LoVo (cell line): ENCODE data around the gene PTTG2.
"Not testable (repeated sequence)": the region's sequence is repeated elsewhere in the genome, so short reads cannot be mapped to it uniquely, and the experiment has no call there.

Experiments used
- DNase-seq: peaks from one replicate; pipeline ENCODE4 v3.0.0-alpha.2; 2016; ENCODE audit warnings: low spot score

PTTG2 gene

DNA sequence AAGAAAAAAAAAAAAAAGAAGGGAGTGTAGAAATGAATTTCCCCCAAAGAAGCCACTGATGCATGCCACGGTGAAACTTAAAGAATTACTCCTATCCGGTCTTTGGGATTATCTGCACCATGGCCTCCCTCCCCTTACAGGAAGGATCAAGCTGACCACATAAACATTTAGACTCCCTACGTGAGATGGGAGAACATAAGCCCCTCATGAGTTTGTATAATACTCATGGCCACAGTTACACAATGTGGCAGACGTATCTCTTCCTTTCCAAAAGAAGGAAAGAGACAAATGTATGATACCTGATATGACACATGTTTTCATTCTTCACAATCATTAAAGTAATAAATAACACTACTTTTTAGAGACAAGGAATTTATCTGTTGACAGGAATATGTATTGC is 3.3 kb upstream of the PTTG2 start:
- DNase-seq = no peak

DNA sequence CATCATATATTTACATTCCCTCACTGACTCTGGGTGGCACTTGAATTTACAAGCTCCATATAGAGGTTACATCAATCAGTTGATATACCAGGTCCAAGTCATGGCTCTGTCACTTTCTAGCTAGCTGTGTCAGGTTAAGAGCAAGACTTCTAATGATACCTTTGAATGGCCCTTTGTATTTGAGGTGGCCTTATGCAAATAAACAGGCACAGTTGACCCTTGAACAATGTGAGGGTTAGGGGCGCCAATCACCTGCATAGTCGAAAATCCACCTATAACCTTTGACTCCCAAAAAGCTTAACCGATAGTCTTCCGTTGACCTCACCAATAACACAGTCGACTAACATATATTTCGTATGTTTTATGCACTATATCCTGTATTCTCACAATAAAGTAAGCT is 1.3 kb upstream of the PTTG2 start:
- DNase-seq = no peak

DNA sequence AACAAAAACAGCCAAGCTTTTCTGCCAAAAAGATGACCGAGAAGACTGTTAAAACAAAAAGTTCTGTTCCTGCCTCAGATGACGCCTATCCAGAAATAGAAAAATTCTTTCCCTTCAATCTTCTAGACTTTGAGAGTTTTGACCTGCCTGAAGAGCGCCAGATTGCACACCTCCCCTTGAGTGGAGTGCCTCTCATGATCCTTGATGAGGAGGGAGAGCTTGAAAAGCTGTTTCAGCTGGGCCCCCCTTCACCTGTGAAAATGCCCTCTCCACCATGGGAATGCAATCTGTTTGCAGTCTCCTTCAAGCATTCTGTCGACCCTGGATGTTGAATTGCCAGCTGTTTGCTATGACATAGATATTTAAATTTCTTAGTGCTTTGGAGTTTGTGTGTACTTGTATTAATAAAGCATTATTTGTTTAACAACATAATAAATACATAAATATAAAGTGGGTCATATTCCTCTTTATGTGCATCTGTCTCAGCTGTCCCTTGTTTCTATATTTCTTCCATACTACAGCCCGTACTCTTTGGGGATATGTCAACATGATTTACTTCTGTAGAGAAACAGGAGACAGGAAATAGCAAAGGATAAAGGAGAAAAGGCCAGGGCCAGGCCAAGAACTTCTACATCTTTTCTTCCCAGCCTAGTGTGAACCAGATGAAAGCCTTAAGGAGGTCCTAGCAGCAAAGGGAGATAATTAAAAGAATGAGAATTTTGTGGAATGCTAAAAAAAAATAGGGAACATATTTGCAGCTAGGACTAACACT is 667 bp downstream of the PTTG2 start:
- no peak for DNase-seq

DNA sequence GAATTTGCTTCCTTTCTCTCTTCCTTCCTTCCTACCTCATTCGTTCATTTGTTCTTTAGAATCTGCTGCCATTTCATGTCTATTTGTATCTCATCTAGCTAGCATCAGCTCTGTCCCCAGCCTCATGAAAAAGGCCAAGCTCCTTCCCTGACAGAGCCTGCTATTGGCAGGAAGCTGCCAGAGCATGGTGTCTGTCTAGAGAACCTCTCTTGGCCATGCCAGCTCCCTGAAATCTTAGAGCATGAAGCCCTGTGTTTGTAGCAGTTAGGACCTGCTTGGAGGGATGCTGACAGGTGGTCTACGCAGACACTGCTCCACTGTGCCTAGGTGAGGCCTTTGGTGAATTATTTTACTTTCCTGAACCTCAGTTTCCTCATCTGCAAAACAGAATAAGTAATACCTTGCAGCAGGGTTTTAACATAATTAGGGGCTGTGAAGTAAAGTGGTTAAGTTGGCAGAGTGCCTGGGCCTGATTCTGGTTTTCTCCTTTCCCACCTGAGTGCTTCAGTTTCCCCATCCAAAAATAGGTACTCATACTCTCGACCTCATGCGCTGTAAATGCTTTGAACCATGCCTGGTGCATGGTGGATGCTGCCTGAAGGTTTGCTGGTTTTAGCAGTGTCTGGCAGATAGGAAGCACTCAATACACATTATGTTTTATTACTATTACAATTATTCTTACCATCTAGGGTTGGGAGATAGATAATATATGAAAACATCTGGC is 4.7 kb downstream of the PTTG2 start:
- DNase-seq = no peak

DNA sequence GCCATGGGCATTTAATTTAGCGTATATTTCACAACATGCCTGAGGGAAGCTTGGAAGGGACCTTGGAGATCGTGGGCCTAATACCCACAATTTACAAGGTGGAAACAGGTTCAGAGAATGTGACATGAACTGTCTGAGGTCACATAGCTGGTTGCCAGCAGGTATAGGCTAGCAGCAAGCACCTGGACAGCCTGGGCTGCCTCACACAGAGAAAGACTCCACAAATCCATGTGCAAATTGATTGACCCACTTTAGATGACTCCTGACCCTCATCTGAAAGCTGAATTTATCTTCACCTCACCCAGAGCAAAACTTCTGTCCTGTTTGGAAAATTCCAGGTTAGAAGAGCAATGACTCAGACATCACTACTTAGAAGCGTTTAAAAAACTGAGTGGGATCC is 5.8 kb downstream of the PTTG2 start:
- DNase-seq = no peak

DNA sequence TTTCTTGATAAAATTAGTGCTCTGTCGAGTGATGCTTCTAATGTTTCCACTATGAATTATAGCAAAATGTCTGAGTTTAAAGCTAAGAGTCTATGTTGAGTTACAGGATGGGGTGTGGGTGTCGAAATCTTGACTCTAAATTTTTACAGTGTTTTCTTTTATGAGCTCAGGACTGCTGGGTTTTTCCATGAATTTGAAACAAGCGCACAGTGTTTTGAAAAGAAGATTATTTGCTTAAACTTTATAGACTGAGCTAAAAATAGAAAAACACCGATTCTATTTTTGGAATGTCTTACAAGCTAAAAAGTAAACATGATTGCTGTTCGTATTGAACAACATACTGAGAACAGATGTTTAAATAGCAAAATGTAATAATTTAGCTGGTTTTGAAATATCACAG is 7.5 kb downstream of the PTTG2 start:
- DNase-seq = no peak

DNA sequence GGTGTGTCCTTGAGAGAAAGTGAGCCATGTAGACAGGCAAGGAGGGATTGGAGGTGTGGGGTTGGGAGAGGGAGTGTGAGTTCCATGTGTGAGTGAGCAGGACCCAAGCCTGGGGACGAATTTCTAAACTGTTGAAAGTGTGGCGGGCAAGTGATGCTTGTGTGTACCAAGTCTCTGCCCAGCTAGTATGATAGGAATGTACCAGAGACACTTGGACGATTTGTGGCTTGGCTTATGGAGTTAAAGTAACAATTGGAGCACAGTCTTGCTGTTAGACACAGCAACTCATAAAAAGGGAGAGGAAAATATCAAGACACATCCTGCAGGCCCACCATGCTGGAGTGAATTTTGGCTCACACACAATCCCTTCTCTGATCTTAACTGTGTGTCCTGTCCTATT is 8.5 kb downstream of the PTTG2 start:
- no peak for DNase-seq

DNA sequence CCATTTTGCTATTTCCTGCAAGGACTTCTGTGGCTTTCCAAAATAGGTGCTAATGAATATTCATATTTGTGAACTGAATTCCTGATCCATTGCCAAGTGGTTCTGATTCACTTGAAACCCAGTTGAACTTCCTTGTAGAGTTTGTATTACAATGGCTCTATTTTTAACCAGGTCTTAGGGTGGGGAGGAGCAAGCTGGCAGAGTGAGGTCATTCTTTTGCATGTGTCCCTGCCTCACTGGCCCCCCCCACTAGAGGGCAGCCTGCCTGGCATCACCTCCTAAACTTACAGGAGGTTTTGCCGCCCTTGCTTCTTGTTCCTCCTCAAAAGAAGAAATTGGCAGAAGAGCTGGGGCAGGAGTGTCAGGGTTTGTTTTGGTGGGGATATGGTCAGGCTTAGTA is 10.5 kb downstream of the PTTG2 start:
- no peak for DNase-seq

DNA sequence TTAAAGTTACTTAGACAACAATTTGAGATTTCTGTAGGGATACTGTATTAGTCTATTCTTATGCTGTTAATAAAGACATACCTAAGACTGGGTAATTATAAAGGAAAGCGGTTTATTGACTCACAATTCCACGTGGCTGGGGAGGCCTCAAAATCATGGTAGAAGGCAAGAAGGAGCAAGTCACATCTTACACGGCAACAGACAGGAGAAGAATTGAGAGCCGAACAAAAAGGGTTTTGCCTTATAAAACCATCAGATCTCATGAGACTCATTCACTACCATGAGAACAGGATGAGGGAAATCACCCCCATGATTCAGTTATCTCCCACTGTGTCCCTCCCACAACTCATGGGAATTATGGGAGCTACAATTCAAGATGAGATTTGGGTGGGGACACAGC is 11.0 kb downstream of the PTTG2 start:
- no peak for DNase-seq

DNA sequence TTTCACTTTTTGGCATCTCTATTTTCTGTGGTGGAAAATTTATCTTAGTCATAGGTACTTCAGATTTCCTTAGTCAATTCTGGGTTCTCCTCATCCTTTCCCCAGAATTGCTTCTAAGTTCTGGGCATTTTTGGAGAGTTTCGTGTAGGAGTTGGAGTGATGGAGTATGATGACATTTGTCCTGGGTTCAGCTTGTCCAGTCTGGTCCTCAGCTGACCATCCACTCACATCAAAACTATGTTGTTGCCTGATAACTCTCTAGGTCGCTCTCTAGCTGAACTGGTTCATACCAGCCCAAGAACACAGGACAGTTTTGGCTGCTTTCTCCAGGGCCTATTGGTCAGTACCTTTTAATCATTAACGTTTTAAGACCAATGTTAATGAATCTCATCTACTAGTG is 13.2 kb downstream of the PTTG2 start:
- no peak for DNase-seq

DNA sequence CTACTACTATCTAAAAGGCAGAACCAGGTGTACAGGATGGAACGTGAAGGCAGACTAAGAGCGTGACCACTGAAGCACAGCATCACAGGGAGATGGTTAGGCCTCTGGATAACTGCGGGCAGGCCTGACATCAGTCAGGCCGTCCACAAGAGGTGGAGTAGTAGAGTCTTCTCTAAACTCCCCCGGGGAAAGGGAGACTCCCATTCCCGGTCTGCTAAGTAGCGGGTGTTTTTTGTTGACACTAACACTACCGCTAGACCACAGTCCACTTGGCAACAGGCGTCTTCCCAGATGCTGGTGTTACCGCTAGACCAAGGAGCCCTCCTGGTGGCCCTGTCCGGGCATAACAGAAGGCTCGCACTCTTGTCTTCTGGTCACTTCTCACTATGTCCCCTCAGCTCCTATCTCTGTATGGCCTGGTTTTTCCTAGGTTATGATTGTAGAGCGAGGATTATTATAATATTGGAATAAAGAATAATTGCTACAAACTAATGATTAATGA is 15.2 kb downstream of the PTTG2 start:
- DNase-seq = not testable (repeated sequence)

DNA sequence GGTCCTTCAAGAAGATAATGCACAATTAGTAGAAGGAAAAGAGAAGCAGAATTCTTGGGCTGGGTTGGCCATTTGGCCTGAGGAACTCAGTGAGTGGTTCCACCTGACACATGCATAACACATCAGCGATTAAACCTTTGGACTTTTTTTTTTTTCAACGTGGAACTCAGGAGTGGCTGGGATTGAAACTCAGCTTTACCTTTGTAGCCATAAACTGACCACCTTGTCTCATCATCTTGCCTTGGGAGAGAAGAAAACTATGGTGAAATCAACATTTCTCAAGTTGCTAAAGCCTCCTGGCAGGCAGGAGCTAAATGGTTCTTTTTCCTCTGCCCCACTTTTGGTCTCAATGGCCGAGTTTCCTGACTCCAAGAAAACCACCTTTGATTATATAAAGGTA is 16.3 kb downstream of the PTTG2 start:
- peak; percentile 51 for DNase-seq

DNA sequence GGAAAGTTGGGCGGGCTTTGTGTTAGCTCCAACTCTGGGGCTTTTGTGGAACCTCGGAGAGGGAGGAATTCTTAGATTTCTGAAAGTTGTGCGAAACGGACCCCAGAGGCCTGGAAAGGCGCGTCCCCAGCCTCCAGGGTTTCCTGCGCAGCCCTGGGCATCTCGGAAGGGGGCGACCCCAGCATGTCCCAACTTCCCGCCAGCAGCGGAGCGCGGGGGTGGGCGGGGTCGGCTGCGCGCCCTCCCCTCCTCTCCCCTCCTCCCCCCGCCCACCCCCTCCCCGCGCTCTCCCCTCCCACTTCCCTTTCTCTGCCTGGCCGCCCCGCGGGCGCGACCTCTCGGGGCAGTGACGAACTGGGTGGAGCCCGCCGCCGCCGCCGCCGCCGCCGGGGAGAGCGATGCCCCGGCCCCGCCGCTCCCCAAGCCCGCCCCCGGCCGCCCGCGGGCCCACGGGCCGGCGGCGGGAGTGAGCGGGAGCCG is 16.8 kb downstream of the PTTG2 start:
- DNase-seq = peak; percentile 72

DNA sequence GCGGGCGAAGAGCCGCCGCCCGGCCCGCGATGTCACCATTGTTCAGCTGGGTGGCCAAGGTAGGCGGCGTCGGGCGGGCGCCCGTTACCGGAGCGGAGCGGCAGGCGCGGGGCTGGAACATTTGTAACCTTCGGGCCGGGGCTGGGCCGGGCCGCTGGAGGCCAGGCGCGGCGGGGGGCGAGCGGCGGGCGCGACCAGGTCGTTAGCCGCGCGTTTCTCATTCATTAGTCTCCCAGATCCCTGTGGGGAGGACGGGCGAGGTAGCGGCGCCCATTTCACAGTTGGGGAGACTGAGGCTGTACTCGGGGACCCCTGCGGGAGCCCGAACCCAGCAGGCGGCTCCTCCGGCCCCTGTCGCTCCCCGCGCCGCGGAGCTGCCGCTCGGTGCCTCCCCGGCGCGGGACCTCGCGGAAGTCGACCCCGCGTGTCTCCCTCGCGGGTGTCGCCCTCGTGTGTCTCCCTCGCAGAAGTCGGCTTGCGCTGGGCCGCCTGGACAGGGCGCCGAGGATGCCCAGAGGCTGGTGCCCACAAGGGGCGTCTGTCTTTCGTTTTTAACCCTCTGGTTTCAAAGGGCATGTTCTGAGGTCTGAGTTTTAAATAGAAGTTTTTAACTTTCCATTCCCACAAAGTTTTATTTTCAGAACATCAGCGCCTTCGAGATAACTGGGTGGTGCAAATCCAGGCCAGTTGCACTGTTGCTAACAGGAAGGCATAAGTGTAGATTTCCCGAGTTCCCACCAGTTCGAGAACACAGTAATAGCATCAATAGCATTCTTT is 17.5 kb downstream of the PTTG2 start:
- DNase-seq = peak; percentile 60

DNA sequence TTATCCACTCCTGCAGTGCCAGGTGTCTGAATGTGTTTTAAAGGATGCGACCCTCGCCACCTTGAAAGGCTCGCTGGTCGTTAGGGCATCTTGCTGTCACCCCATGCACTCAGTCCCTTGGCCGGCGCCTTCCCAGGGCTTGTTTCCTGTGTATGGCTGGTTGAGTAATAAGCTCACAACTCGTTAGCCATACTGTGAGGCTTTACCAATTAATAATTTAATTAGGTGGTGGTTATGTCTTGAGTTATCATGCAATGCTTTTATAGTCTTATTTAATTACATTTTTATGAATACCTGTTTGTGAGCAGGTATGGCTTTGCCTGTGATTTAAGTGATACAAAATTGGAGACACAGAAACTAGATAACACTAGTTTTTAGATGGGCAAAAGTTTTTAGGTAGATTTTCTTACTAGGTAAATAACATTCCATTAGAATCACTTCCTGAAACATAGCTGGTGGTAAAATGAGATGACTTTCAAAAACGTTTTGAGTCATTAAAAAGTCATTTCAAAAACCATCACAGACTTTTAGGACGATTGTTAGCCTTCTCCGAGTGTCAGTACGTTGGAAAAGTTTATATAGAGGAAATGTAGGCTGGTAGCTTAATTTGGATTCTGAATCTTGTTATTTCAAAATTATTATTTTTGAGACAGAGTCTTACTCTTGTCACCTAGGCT is 18.2 kb downstream of the PTTG2 start:
- peak; percentile 19 for DNase-seq

DNA sequence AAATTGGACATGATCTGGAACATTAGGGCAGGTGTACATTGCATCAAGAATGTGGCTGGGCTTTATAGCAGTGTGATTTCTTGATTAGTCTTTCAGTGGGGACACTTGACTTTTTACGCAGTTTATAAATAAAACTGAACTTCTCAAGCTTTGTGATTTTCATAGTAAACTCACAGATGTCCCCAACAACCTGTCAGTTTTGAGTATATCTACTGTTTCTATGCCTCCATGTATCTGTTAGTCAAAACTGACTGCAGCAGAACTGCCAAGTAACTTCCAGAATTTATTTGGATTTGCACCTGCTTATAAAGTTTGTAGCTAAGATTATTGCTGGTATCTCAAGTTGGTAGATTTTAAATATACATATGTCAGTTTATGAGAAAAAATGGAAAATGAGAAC is 20.0 kb downstream of the PTTG2 start:
- no peak for DNase-seq

DNA sequence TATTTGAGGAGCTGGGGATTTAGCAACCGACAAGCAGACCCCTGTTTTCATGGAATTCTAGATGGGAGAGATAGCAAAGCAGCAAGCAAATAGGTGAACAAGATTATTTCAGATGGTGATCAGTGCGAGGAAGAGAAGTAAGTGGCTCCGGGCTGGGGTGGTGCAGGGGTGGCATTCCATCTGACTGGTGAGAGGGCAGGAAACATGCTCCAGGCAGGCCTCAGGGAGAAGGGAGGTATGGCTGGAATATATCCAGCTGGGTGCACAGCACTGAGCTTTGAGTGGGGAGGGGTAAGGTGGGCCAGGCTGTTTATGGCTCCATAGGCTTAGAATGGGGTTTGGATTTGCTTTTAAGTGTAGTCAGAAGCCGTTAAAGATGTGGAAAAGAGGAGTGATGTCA is 21.2 kb downstream of the PTTG2 start:
- no peak for DNase-seq

DNA sequence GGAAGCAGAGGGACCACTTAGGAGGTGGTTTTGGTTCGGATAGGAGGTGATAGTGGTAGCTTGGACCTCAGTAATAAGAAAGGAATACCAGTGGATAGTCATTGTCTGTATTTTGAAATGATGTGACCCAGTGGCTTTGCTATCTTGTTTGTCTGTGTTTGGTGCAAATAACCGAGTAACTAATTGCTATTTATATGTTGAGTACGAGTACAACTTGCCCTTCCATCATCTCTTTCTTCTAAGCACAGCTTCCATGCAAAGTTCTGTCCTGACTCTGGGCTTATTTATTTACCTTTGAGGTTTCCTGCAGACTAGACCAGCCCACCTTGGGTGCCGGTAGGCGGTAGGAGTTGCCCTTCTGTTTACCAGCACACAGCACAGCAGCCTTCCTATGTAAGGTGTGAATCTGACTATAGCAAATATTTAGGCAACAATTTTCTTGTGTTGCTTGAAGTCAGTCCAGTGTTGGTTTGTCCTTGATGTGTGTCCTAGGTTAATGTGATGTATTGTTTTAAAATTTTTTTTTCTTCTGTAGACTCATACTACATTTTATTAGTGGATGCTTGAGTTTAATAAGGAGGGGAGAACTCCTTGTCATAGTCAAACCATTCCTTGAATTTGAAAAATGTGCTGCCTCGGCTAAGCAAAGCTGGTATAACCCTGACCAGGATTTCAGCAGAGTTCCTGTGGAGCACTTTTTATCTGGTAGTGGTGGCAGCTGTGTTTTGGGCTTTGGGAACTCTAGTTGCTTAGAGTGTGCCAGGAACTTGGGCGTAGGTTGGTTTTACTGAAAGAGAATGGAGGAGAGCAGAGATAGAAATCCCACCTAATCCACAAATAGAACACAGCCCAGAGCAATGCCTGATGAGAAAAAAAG is 21.9 kb downstream of the PTTG2 start:
- no peak for DNase-seq

DNA sequence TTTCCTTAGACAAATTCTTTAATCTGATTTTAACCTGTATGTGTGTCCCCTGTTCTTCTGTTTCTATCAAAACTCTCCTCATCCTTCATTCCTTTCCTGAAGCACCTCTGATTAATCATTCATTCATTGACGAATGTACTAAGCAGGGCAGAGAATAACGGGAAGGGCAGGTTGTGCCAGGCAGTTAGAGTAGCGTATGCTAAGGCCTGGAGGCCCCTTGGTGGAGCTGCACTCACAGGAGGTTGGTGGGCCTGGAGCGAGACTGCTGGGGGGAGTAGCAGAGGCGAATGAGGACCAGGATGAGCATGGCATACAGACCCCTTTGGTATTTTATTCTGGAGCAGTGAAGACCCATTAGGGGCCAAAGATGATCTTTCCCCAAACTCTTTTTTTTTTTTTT is 22.5 kb downstream of the PTTG2 start:
- DNase-seq = no peak

DNA sequence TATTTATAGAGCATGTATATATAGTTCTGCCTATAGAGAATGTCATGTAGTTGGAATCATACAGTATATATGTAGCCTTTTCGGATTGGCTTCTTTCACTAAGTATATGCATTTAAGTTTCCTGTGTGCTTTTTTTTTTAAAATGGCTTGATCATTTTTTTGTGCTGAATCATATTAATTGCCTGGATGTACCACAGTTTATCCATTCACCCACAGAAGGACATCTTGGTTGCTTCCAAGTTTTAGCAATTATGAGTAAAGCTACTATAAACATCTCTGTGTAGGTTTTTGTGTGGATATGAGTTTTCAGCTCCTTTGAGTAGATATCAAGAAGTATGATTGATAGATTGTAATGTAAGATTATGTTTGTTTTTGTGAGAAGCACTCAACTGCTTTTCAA is 23.8 kb downstream of the PTTG2 start:
- DNase-seq = no peak

DNA sequence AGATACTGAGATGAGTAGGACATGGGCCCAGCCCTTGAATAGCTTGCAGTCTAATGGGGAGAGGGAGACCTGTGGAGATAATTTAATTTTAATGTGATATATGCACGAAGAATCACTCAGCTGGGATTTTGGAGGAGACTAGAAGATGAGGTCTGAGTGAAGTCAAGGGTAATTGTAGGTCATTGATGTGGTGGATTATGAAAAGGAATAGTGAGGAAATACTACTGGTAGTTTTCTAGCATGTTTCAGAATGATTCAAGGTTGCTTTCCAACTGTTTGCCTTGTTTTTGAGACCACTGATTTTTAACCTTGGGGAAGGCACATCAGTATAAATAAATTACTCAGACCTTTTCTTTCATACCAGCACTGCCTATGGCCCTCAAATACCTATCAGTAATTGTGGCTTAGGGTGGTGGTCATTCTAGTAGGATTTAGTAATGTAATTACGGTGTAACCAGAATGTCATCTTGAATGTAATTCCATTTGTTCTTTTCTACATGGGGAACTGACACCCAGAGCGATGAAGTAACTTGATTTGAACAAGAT is 25.6 kb downstream of the PTTG2 start:
- no peak for DNase-seq
